Parathyroid adenoma (tissue), 2 donors: Measurements from ENCODE around the gene MBNL2.

Experiments used
- H2AFZ ChIP-seq: fragments of 300-600 bp; sonication (generic); one replicate; pipeline ENCODE4 v1.7.0; 2017; ENCODE audit warnings: antibody characterized with exemption, mild to moderate bottlenecking
- H3K27ac ChIP-seq: fragments of 300-600 bp; sonication (generic); one replicate; pipeline ENCODE4 v1.7.0; 2017
- H3K27me3 ChIP-seq: fragments of 300-600 bp; sonication (generic); one replicate; pipeline ENCODE4 v1.7.0; 2017; ENCODE audit warnings: low read length; ENCODE audit not compliant: control insufficient read depth, insufficient read depth
- H3K36me3 ChIP-seq: fragments of 300-600 bp; sonication (generic); one replicate; pipeline ENCODE4 v1.7.0; 2017; ENCODE audit warnings: low read length; ENCODE audit not compliant: control insufficient read depth, insufficient read depth
- H3K4me1 ChIP-seq: fragments of 300-600 bp; sonication (generic); one replicate; pipeline ENCODE4 v1.7.0; 2017; ENCODE audit warnings: control low read depth
- H3K4me2 ChIP-seq: fragments of 300-600 bp; sonication (generic); one replicate; pipeline ENCODE4 v1.7.0; 2017; ENCODE audit warnings: low read length
- H3K4me3 ChIP-seq: fragments of 300-600 bp; sonication (generic); one replicate; pipeline ENCODE4 v1.7.0; 2017; ENCODE audit warnings: low read depth, low read length
- H3K79me2 ChIP-seq: fragments of 300-600 bp; sonication (generic); one replicate; pipeline ENCODE4 v1.7.0; 2017; ENCODE audit warnings: control low read depth
- H3K9ac ChIP-seq: fragments of 300-600 bp; sonication (generic); one replicate; pipeline ENCODE4 v1.7.0; 2017; ENCODE audit warnings: mild to moderate bottlenecking
- H3K9me3 ChIP-seq: fragments of 300-600 bp; sonication (generic); one replicate; pipeline ENCODE4 v1.7.0; 2017; ENCODE audit warnings: low read length; ENCODE audit not compliant: control insufficient read depth
- CTCF ChIP-seq: fragments of 300-600 bp; sonication (generic); IDR thresholded peaks from one replicate; pipeline ENCODE4 v1.7.0; 2017; ENCODE audit warnings: antibody characterized with exemption, mild to moderate bottlenecking
- donor health status: primary hyperparathyroidism.

MBNL2 gene

GRCh38 chr13:97240788-97241734 is 18.9 kb downstream of the MBNL2 start:
- Histone ChIP-seq H3K36me3 (no peaks in the 10 kb centered on the region), H2AFZ (no peak overlapping the region), H3K4me3 (no peak overlapping the region), H3K27ac (no peak overlapping the region), H3K4me2 (no peak overlapping the region), H3K27me3 (no peaks in the 10 kb centered on the region), H3K79me2 (peaks cover 27% of the 10 kb centered on the region), H3K9me3 (no peaks in the 10 kb centered on the region), H3K9ac (no peak overlapping the region), H3K4me1 (peaks cover 4% of the 10 kb centered on the region)
- TF ChIP-seq CTCF = no peak

- Histone ChIP-seq H3K27me3 (no peaks in the 10 kb centered on the region), H3K4me2 (no peak overlapping the region), H3K36me3 (no peaks in the 10 kb centered on the region), H3K4me3 (no peak overlapping the region), H3K9ac (no peak overlapping the region), H2AFZ (no peak overlapping the region), H3K4me1 (peaks cover 4% of the 10 kb centered on the region), H3K79me2 (peaks cover 26% of the 10 kb centered on the region), H3K9me3 (no peaks in the 10 kb centered on the region), H3K27ac (no peak overlapping the region)
- no peak for TF ChIP-seq CTCF
Measured at GRCh38 chr13:97241761-97242160, 19.6 kb downstream of the MBNL2 start.

- peaks cover 2% of the 10 kb centered on the region for H3K4me1 ChIP-seq
Measured at GRCh38 chr13:97242755-97243497, 20.8 kb downstream of the MBNL2 start.

GRCh38 chr13:97243915-97244781 is 22.0 kb downstream of the MBNL2 start:
- no peak overlapping the region for H2AFZ ChIP-seq
- no peaks in the 10 kb centered on the region for H3K36me3 ChIP-seq
- no peak overlapping the region for H3K4me2 ChIP-seq
- no peak overlapping the region for H3K9ac ChIP-seq
- peaks cover 4% of the 10 kb centered on the region for H3K4me1 ChIP-seq
- H3K27me3 ChIP-seq = no peaks in the 10 kb centered on the region
- H3K79me2 ChIP-seq = peaks cover 11% of the 10 kb centered on the region
- peak overlapping the region; percentile 9 for H3K27ac ChIP-seq
- no peaks in the 10 kb centered on the region for H3K9me3 ChIP-seq
- TF ChIP-seq CTCF = no peak
- no peak overlapping the region for H3K4me3 ChIP-seq

More at GRCh38 chr13:97242755-97243497, 20.8 kb downstream of the MBNL2 start:
- no peak overlapping the region for H3K4me3 ChIP-seq
- H3K36me3 ChIP-seq = no peaks in the 10 kb centered on the region
- H3K27me3 ChIP-seq = no peaks in the 10 kb centered on the region
- no peak overlapping the region for H3K4me2 ChIP-seq
- H3K27ac ChIP-seq = no peak overlapping the region
- H3K9me3 ChIP-seq = no peaks in the 10 kb centered on the region
- TF ChIP-seq CTCF = no peak
- H3K79me2 ChIP-seq = peaks cover 19% of the 10 kb centered on the region
- no peak overlapping the region for H2AFZ ChIP-seq
- H3K9ac ChIP-seq = no peak overlapping the region
